Activated B cell treated with CpG ODN at 0.5 μM for 24 hours (primary cell): Measurements from ENCODE around the gene HIPK4. TPM values are rescaled to one million over a fixed set of nuclear protein-coding genes. Genes with fewer than 3 reads are reported as not detected.
"Not testable (repeated sequence)": the region's sequence is repeated elsewhere in the genome, so short reads cannot be mapped to it uniquely, and the experiment has no call there.

Experiments
- ATAC-seq: fragments of 200-7000 bp; cut with Tn5 transposase; one replicate; pipeline ENCODE4 v1.10.0; 2021; ENCODE audit warnings: low read depth, mild to moderate bottlenecking, moderate library complexity
- CTCF ChIA-PET: fragments of 350-600 bp; sonication (Branson Sonifier 250); formaldehyde crosslinking; loops from one replicate; lab custom pipeline; 2021; ENCODE audit warnings: antibody characterized with exemption; lab: Charles Lee
- POLR2A ChIA-PET: fragments of 350-600 bp; sonication (Branson Sonifier 250); formaldehyde crosslinking; loops from one replicate; lab custom pipeline; 2021; ENCODE audit warnings: antibody characterized with exemption; lab: Charles Lee
- DNase-seq: peaks from one replicate; pipeline ENCODE4 v3.0.0; 2022
- H3K27ac Mint-ChIP-seq: one replicate; pipeline ENCODE4 v1.8.0; 2020; ENCODE audit warnings: mixed read lengths
- H3K27me3 Mint-ChIP-seq: one replicate; pipeline ENCODE4 v1.8.0; 2021; ENCODE audit warnings: mixed read lengths
- H3K36me3 Mint-ChIP-seq: one replicate; pipeline ENCODE4 v1.8.0; 2021; ENCODE audit warnings: low read depth, mixed read lengths
- H3K4me1 Mint-ChIP-seq: one replicate; pipeline ENCODE4 v1.8.0; 2021; ENCODE audit warnings: mixed read lengths
- H3K4me3 Mint-ChIP-seq: one replicate; pipeline ENCODE4 v1.8.0; 2020; ENCODE audit warnings: mild to moderate bottlenecking, mixed read lengths
- H3K9me3 Mint-ChIP-seq: one replicate; pipeline ENCODE4 v1.8.0; 2020; ENCODE audit warnings: mixed read lengths
- CTCF ChIP-seq: fragments of 200-600 bp; IDR thresholded peaks from one replicate; pipeline ENCODE4 v1.8.0; 2022; ENCODE audit warnings: antibody characterized with exemption, mild to moderate bottlenecking
- intact Hi-C: fragments of 100-400 bp; cut with micrococcal nuclease; formaldehyde crosslinking; loops from one replicate; pipeline ENCODE4 v1.15.1; 2024
- total RNA-seq: library from RNA; stranded (reverse); gene quantifications from 2 replicates; pipeline ENCODE4 v1.2.3, GENCODE V29; 2022

HIPK4 gene
- total RNA-seq, 1 donor from 2014 or later, result 0.09 TPM

- Mint-ChIP-seq H3K4me1 (peaks cover 27% of the 10 kb centered on the region), H3K4me3 (no peak overlapping the region), H3K9me3 (no peaks in the 10 kb centered on the region), H3K36me3 (no peaks in the 10 kb centered on the region), H3K27me3 (no peaks in the 10 kb centered on the region), H3K27ac (no peak overlapping the region)
- ChIA-PET POLR2A (interaction anchor here (1.2 to 2.9 kb wide), 2 partner anchors 10 to 15 kb away, joined by 3 to 14 read pairs; no protein-coding TSS in a partner anchor), CTCF (interaction anchor here (0.7 kb wide), 1 partner anchor 10 kb away, joined by 3 read pairs; no protein-coding TSS in a partner anchor)
- no peak for DNase-seq
- TF ChIP-seq CTCF, result no peak
- intact Hi-C loops, result no loop called here
- peak; percentile 35 for ATAC-seq
These were observed 21.3 kb upstream of the HIPK4 start for GRCh38 chr19:40411125-40411842.

DNA sequence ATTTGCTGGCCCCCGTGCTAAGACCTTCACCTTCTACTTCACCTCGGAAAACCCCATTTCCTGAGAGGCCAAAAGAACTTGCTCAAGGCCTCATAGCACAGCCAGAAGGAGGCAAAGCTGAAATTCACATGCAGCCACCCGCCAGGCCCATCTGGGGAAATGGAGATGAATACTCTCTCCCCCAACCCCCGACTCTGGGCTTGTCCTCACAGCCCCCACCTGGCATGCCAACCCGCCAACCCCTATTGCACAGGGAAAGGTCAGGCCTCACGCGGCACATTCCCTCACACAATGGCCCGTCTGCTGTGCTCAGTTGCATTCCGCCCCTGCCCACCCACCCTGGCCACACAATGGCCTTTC lies 20.0 kb upstream of the HIPK4 start:
- intact Hi-C loops, result no loop called here
- Mint-ChIP-seq H3K4me3 (no peak overlapping the region), H3K4me1 (peaks cover 29% of the 10 kb centered on the region), H3K27me3 (no peaks in the 10 kb centered on the region), H3K36me3 (no peaks in the 10 kb centered on the region), H3K27ac (peak overlapping the region; percentile 6), H3K9me3 (no peaks in the 10 kb centered on the region)
- DNase-seq, result no peak
- no peak for TF ChIP-seq CTCF
- POLR2A ChIA-PET, result interaction anchor here (0.8 to 2.9 kb wide), 2 partner anchors 9 to 11 kb away, joined by 3 to 14 read pairs; no protein-coding TSS in a partner anchor
- CTCF ChIA-PET, result no interaction called here
- ATAC-seq, result peak; percentile 45

- H3K4me3 Mint-ChIP-seq, DNase-seq, H3K9me3 Mint-ChIP-seq, intact Hi-C loops, ATAC-seq, H3K27ac Mint-ChIP-seq, H3K36me3 Mint-ChIP-seq, H3K27me3 Mint-ChIP-seq: not testable (repeated sequence)
- ChIA-PET POLR2A (interaction anchor here (0.5 kb wide), 1 partner anchor 988 kb away, joined by 3 read pairs; no protein-coding TSS in a partner anchor), CTCF (interaction anchor here (1.0 kb wide), 1 partner anchor 104 kb away, joined by 3 read pairs; no protein-coding TSS in a partner anchor)
- H3K4me1 Mint-ChIP-seq, result peaks cover 33% of the 10 kb centered on the region
These were observed 18.6 kb upstream of the HIPK4 start for GRCh38 chr19:40408598-40408925.

GRCh38 chr19:40407714-40408597 lies 18.0 kb upstream of the HIPK4 start:
- Mint-ChIP-seq H3K9me3 (no peaks in the 10 kb centered on the region), H3K27me3 (no peaks in the 10 kb centered on the region), H3K36me3 (no peaks in the 10 kb centered on the region), H3K4me1 (peaks cover 37% of the 10 kb centered on the region), H3K4me3 (no peak overlapping the region), H3K27ac (no peak overlapping the region)
- DNase-seq (no peak), ATAC-seq (no peak)
- CTCF ChIA-PET, result interaction anchor here (1.0 kb wide), 1 partner anchor 103 kb away, joined by 3 read pairs; no protein-coding TSS in a partner anchor
- intact Hi-C loops, result no loop called here
- POLR2A ChIA-PET, result interaction anchor here (0.5 to 1.0 kb wide), 3 partner anchors 12 to 988 kb away, joined by 3 to 4 read pairs (median 3); no protein-coding TSS in a partner anchor
- TF ChIP-seq CTCF, result no peak

DNA sequence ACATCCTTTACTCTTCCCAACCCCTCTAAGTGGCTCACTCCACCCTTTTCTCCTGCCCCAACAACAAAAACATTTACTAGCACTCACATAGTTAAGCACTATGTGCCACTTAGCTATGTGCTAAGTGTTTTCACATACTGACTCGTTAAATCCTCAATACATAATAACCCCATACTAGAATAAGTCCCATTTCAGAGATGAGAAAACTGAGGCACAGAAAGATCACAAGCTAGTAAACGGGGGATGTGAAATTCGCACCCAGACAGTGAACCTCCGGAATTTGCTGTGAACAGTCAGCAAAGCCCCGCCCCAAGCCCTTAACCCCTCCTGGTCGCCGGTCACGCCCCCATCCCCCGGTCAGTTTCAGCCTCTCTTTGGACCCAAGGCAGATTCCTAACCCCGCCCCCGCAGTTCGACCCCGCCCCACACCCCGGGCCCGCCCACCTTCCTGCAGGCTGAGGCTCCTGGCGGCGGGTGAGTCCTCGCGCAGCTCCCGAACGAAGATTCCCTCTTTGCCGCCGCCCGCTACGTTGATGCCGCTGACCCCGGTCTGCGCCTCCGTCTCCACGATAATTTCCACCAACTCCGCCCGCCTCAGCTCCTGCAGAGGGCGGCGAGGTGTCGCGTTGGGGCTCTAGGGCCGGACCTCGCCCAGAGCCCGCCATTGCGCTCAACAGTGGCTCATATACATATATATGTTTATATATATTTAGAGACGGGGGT lies 13.4 kb upstream of the HIPK4 start:
- Mint-ChIP-seq H3K27me3 (peaks cover 3% of the 10 kb centered on the region), H3K9me3 (no peaks in the 10 kb centered on the region), H3K27ac (peak overlapping the region; percentile 71), H3K36me3 (no peaks in the 10 kb centered on the region), H3K4me1 (peaks cover 23% of the 10 kb centered on the region), H3K4me3 (peak overlapping the region; percentile 90)
- ChIA-PET CTCF (no interaction called here), POLR2A (interaction anchor here (0.7 to 2.9 kb wide), 11 partner anchors 9 to 1756 kb away, joined by 3 to 17 read pairs (median 4); partner anchors contain the start of genes AKT2, BLVRB, C19orf47 and PLD3)
- intact Hi-C loops, result loop anchor here (1.0 to 5.0 kb wide), 4 partner anchors 55 to 374 kb away; partner anchors contain the start of genes AKT2, C19orf47, MIA and PLD3
- ATAC-seq (peak; percentile 81), DNase-seq (peak; percentile 86)
- TF ChIP-seq CTCF, result no peak
